Effector memory CD4-positive, alpha-beta T cell (primary cell): Measurements from ENCODE around the gene LRRN2.
"Not testable (repeated sequence)": the region's sequence is repeated elsewhere in the genome, so short reads cannot be mapped to it uniquely, and the experiment has no call there.

Experiments used
- DNase-seq, 3 donors: peaks; one replicate each; pipeline ENCODE4 v3.0.0-alpha.2; 2020
- H3K27ac ChIP-seq: 2 replicates; pipeline ENCODE4 v1.7.0; 2013; ENCODE audit warnings: mild to moderate bottlenecking, low read length, moderate library complexity; ENCODE audit not compliant: insufficient read depth, poor library complexity, severe bottlenecking
- H3K27me3 ChIP-seq: replicated peaks from 2 replicates; pipeline ENCODE4 v1.7.0; 2013; ENCODE audit warnings: mild to moderate bottlenecking, low read length; ENCODE audit not compliant: insufficient read depth, control insufficient read depth, poor library complexity, severe bottlenecking
- H3K36me3 ChIP-seq: 2 replicates; pipeline ENCODE4 v1.7.0; 2013; ENCODE audit warnings: mild to moderate bottlenecking, low read length, moderate library complexity; ENCODE audit not compliant: control insufficient read depth, insufficient read depth
- H3K4me1 ChIP-seq: 2 replicates; pipeline ENCODE4 v1.7.0; 2013; ENCODE audit warnings: low read length, mild to moderate bottlenecking; ENCODE audit not compliant: control insufficient read depth, insufficient read depth, poor library complexity, severe bottlenecking
- H3K4me3 ChIP-seq: 2 replicates; pipeline ENCODE4 v1.7.0; 2013; ENCODE audit warnings: low read length, low read depth, mild to moderate bottlenecking; ENCODE audit not compliant: insufficient read depth, poor library complexity, severe bottlenecking
- H3K9me3 ChIP-seq: 2 replicates; pipeline ENCODE4 v1.7.0; 2013; ENCODE audit warnings: mild to moderate bottlenecking, low read length, moderate library complexity; ENCODE audit not compliant: control insufficient read depth

Gene LRRN2

GRCh38 chr1:204728045-204728444, 42.5 kb upstream of the LRRN2 start:
- no peak for DNase-seq
- Histone ChIP-seq H3K9me3 (no peaks in the 10 kb centered on the region), H3K27me3 (no peaks in the 10 kb centered on the region), H3K4me1 (no peaks in the 10 kb centered on the region), H3K4me3 (no peak overlapping the region), H3K36me3 (no peaks in the 10 kb centered on the region), H3K27ac (no peak overlapping the region)

- H3K9me3 ChIP-seq, H3K27ac ChIP-seq, H3K4me1 ChIP-seq, DNase-seq, H3K27me3 ChIP-seq, H3K4me3 ChIP-seq, H3K36me3 ChIP-seq: not testable (repeated sequence)
Measured at GRCh38 chr1:204727438-204727837, 41.9 kb upstream of the LRRN2 start.

DNA sequence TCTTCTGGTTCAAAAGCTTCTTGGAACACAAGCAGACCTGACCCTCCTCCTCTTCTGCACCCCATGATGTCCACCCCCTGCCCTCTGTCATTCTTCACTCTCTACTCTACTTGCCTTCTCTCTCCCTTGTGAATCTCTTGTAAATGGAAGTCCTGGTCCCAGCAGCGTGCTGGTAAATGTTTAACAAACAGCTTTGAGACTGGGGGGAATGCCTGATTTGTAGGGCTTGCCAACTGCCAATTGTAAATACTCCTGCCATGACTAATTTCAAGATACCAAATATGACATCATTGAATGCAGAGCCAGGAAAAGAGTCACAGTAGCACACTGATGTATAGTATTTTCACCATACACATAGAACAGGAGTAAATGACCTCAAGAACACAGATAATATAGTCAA, 40.9 kb upstream of the LRRN2 start:
- H3K4me1 ChIP-seq, result no peaks in the 10 kb centered on the region
- no peaks in the 10 kb centered on the region for H3K9me3 ChIP-seq
- H3K27ac ChIP-seq, result no peak overlapping the region
- H3K36me3 ChIP-seq, result no peaks in the 10 kb centered on the region
- no peak overlapping the region for H3K4me3 ChIP-seq
- DNase-seq, result no peak
- H3K27me3 ChIP-seq, result no peaks in the 10 kb centered on the region

- H3K9me3 ChIP-seq, result no peaks in the 10 kb centered on the region
- no peaks in the 10 kb centered on the region for H3K36me3 ChIP-seq
- no peak overlapping the region for H3K4me3 ChIP-seq
- no peak for DNase-seq
- H3K4me1 ChIP-seq, result no peaks in the 10 kb centered on the region
- no peaks in the 10 kb centered on the region for H3K27me3 ChIP-seq
- H3K27ac ChIP-seq, result no peak overlapping the region
Measured at GRCh38 chr1:204725821-204726448, 40.4 kb upstream of the LRRN2 start.

DNA sequence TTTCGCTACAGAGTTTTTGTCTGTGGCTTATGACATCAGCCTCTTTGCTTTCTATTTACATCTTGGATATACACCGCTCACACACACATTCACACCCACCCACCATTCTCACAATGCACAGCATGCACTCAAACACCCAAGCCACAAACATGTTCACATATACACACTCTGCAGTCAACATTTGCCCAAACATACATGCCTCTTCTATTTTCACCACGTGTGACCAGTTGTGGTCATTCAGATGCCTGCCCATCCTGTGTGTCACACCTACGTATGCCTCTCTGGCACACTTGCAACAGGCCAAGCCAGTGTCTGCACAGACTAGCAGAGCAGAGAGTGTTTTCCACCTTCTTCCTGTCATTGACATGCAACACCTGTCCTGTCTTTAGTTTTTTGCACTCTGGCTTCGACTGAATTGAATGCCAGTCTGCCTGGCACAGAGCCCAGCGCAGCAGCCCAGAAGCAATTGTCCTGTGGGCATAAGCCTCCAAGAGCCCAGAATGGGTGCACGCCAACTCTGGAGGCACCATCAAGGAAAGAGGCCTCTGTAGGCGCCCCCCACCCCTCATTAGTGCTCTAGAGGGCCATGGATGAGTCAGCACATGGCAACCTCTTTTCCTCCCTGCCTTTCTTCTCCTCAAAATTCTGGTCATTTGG, 37.7 kb upstream of the LRRN2 start:
- DNase-seq, result no peak
- no peak overlapping the region for H3K27ac ChIP-seq
- H3K36me3 ChIP-seq, result no peaks in the 10 kb centered on the region
- no peaks in the 10 kb centered on the region for H3K4me1 ChIP-seq
- H3K4me3 ChIP-seq, result no peak overlapping the region
- H3K27me3 ChIP-seq, result no peaks in the 10 kb centered on the region
- no peaks in the 10 kb centered on the region for H3K9me3 ChIP-seq

GRCh38 chr1:204721373-204722055, 36.0 kb upstream of the LRRN2 start:
- no peak for DNase-seq
- no peak overlapping the region for H3K27ac ChIP-seq
- H3K4me3 ChIP-seq, result no peak overlapping the region
- no peaks in the 10 kb centered on the region for H3K4me1 ChIP-seq
- no peaks in the 10 kb centered on the region for H3K36me3 ChIP-seq
- no peaks in the 10 kb centered on the region for H3K27me3 ChIP-seq
- no peaks in the 10 kb centered on the region for H3K9me3 ChIP-seq

DNA sequence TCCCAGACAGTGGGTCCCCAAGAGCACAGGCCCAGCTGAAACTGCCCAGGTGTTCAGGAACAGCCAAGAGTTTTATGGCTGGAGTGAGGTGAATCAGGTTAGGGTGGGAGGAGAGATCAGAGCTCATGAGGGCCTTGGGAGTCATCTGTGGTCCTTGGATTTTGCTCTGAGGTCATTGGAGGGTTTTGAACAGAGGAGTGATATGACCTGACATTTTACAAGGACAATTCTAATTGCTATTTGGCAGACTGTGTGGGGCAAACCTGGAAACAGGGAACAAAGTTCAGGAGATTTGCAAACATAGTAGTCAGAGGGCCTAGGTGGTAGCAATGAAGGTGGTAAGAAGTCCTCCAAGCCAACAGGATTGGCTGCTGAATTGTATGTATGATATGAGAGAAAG, 31.1 kb upstream of the LRRN2 start:
- Histone ChIP-seq H3K4me1 (no peaks in the 10 kb centered on the region), H3K9me3 (no peaks in the 10 kb centered on the region), H3K27me3 (peaks cover 6% of the 10 kb centered on the region)

DNA sequence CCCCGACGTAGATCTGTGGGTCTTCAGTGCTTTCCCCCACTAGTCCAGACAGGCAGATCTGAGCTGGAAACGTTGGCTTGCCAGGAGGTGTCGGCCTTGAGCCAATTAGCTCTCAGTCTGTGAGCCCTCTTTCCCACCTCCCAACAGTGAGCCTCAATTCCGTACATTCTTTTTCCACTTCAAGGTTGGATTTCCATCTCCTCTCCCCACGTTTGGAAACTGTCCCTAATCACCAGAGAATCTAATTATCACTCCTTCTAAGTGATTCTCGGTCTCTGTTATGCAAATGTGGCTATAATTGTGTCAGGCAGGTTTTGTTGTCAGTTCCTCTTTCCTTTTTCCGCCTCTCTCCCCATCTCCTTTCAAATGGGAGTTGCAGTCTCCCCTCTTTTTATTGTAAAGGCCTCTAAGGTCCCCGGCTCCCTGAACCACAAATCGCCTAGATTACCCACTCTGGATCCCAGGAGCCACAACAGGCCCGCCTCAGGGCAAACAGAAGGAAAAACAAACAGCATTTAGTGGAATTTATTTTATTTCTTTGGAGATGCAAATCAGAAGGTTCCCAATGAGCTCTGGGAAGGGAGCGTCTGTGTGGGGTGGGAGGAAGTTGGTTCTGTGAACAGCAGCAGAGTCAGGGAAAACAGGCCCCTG, 29.4 kb upstream of the LRRN2 start:
- Histone ChIP-seq H3K9me3 (no peaks in the 10 kb centered on the region), H3K4me3 (no peak overlapping the region), H3K27ac (no peak overlapping the region), H3K36me3 (no peaks in the 10 kb centered on the region), H3K4me1 (no peaks in the 10 kb centered on the region), H3K27me3 (peaks cover 8% of the 10 kb centered on the region)
- DNase-seq, result no peak

More for the DNA sequence above, 31.1 kb upstream of the LRRN2 start:
- no peak overlapping the region for H3K27ac ChIP-seq
- no peak for DNase-seq
- no peaks in the 10 kb centered on the region for H3K36me3 ChIP-seq
- no peak overlapping the region for H3K4me3 ChIP-seq

DNA sequence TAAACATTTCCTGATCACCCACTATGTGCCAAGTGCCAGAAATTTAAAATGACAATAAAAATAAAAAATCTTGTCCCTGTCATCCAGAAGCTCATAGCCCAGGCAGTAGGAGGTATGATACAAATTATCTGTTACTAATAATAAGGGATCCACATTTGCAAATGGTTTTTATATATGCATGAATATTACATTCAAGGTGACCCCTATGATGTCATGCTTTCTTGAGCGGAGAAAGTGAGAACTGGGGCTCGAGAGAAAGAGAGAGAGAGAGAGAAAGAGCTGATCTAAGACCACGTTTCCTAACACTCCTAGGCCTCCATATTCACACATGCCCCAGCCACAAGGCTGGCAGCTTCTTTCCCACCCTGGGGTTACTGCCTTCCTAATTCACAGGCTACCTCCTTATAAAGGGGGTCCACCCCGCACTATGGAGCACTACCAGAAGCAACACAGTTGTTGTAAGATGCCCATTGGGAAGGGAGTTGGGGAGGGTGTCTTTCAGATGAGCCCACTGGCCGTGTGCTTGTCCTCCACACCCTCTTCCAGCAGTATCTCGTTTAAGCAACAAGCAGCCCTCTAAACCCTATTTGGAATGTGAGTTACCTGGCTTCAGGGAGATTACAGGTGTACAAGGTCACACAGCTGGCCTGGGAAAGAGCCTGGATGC, 28.8 kb upstream of the LRRN2 start:
- Histone ChIP-seq H3K9me3 (no peaks in the 10 kb centered on the region), H3K36me3 (no peaks in the 10 kb centered on the region), H3K4me1 (no peaks in the 10 kb centered on the region), H3K4me3 (no peak overlapping the region), H3K27ac (no peak overlapping the region), H3K27me3 (peaks cover 8% of the 10 kb centered on the region)
- DNase-seq, result no peak
